ENCODE data around the gene LECT2. TPM values are rescaled to one million over a fixed set of nuclear protein-coding genes. Genes with fewer than 3 reads are reported as not detected.

LECT2 gene
- total RNA-seq, 2 experiments from 2014 or later: not detected

GRCh38 chr5:135995976-135996375, 41.2 kb upstream of the LECT2 start:
- H3K4me3 ChIP-seq (ENCODE audit: low read depth, low read length, poor library complexity, severe bottlenecking): no peak overlapping the region
- DNase-seq (ENCODE audit: low spot score): no peak
- BruUV-seq (replicated peaks): no TSS peak
- no peaks in the 10 kb centered on the region for H3K79me2 ChIP-seq (ENCODE audit: insufficient read depth, low read depth, low read length)
- no peaks in the 10 kb centered on the region for H3K36me3 ChIP-seq (ENCODE audit: insufficient read depth, low read length)
- ChIA-PET POLR2A (interaction anchor here (0.6 kb wide), 2 partner anchors 549 to 1747 kb away, joined by 3 read pairs; no protein-coding TSS in a partner anchor), CTCF (ENCODE audit: unreplicated experiment) (no interaction called here)
- intact Hi-C loops (cut with micrococcal nuclease; ENCODE audit: unreplicated experiment): no loop called here
- no peaks in the 10 kb centered on the region for H3K9me3 ChIP-seq (ENCODE audit: low read length)
- H3K27ac ChIP-seq (ENCODE audit: low read depth, low read length, poor library complexity, severe bottlenecking): no peak overlapping the region
- no peak overlapping the region for H3K4me2 ChIP-seq (ENCODE audit: low read length)
- no peaks in the 10 kb centered on the region for H3K4me1 ChIP-seq (ENCODE audit: insufficient read depth, low read length, poor library complexity, severe bottlenecking)
- no peaks in the 10 kb centered on the region for H3K9me2 ChIP-seq (ENCODE audit: insufficient read depth, low read length)
- TF ChIP-seq EZH2phosphoT487 (IDR thresholded peaks at IDR 0.05; ENCODE audit: borderline replicate concordance, low read depth, low read length): no peak
- no peak for TF ChIP-seq CTCF (conservative IDR thresholded peaks at IDR 0.05; ENCODE audit: low read length)
- no peak overlapping the region for H2AFZ ChIP-seq (ENCODE audit: low read length)
- H4K20me1 ChIP-seq (ENCODE audit: insufficient read depth, low read length): no peaks in the 10 kb centered on the region

DNA sequence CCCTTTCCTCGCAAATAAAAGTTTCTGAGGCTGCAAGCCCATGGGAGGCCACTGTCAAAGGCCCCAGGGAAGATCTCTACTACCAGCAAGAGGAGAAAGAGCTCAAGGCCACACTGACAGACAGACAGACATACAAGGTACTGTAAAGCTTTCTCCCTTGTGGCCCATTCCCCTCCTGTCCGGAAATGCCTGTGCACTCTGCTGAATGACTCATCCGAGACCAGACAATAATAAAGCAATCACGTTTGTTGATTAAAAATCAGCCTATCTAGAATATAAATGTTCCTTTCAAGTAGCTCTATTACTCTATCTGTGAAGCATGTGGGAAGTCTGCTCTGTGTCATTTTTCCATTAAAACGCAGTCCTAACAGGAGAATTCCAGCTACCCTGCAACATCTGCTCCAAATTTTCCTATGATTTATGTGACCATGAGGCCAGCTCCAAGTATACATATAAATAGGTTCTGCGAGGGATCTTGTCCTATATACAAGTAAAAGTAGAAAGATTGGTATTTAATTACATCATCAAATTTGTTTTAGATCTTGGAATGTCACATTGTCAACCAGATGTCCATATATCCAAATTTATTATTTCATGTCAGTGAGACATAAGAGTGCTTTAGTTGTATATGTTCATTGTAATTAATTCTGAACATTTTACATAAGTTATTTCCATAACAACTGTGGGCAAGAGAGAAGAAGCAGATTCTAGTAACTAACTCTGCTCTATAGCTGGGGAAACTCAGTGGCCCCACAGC, 39.3 kb upstream of the LECT2 start:
- Histone ChIP-seq H3K4me3 (ENCODE audit: low read depth, low read length, poor library complexity, severe bottlenecking) (no peak overlapping the region), H3K36me3 (ENCODE audit: insufficient read depth, low read length) (no peaks in the 10 kb centered on the region), H3K4me1 (ENCODE audit: insufficient read depth, low read length, poor library complexity, severe bottlenecking) (no peaks in the 10 kb centered on the region), H4K20me1 (ENCODE audit: insufficient read depth, low read length) (no peaks in the 10 kb centered on the region), H2AFZ (ENCODE audit: low read length) (no peak overlapping the region), H3K9me3 (ENCODE audit: low read length) (no peaks in the 10 kb centered on the region), H3K9me2 (ENCODE audit: insufficient read depth, low read length) (no peaks in the 10 kb centered on the region), H3K27ac (ENCODE audit: low read depth, low read length, poor library complexity, severe bottlenecking) (no peak overlapping the region), H3K4me2 (ENCODE audit: low read length) (no peak overlapping the region), H3K79me2 (ENCODE audit: insufficient read depth, low read depth, low read length) (no peaks in the 10 kb centered on the region)
- intact Hi-C loops (cut with micrococcal nuclease; ENCODE audit: unreplicated experiment): no loop called here
- BruUV-seq (replicated peaks): no TSS peak
- no peak for TF ChIP-seq EZH2phosphoT487 (IDR thresholded peaks at IDR 0.05; ENCODE audit: borderline replicate concordance, low read depth, low read length)
- no peak for TF ChIP-seq CTCF (conservative IDR thresholded peaks at IDR 0.05; ENCODE audit: low read length)
- CTCF ChIA-PET (ENCODE audit: unreplicated experiment): no interaction called here
- no peak for DNase-seq (ENCODE audit: low spot score)
- POLR2A ChIA-PET: no interaction called here

DNA sequence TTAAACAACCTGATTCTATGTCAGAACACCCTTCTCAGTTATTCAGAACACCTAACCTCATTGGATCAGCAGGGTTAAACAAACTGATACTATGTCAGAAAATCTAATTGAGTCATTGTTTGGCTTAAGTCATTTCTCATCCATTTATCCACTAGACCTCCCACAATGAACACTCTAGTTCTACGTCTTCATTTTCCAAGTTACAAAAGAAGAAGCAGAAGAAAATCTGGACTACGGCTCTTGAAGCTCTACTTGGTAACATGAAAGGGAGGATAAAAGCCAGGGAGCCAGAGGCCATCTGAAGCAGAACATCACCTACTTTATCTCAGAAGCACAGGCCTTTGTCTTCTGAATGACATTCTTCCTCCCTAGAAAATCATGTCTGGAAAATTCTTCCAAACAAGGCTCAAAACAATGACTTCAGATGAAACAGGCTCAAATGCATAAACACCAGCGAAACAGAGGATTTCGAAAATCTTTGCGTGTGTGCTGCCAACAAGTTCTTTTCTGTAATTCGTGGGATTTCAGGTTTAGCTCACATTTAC, 38.6 kb upstream of the LECT2 start:
- H3K36me3 ChIP-seq (ENCODE audit: insufficient read depth, low read length): no peaks in the 10 kb centered on the region
- DNase-seq (ENCODE audit: low spot score): no peak
- no peaks in the 10 kb centered on the region for H3K79me2 ChIP-seq (ENCODE audit: insufficient read depth, low read depth, low read length)
- TF ChIP-seq EZH2phosphoT487 (IDR thresholded peaks at IDR 0.05; ENCODE audit: borderline replicate concordance, low read depth, low read length) (no peak), CTCF (conservative IDR thresholded peaks at IDR 0.05; ENCODE audit: low read length) (no peak)
- intact Hi-C loops (cut with micrococcal nuclease; ENCODE audit: unreplicated experiment): no loop called here
- H3K4me3 ChIP-seq (ENCODE audit: low read depth, low read length, poor library complexity, severe bottlenecking): no peak overlapping the region
- H2AFZ ChIP-seq (ENCODE audit: low read length): no peak overlapping the region
- H3K27ac ChIP-seq (ENCODE audit: low read depth, low read length, poor library complexity, severe bottlenecking): no peak overlapping the region
- no peaks in the 10 kb centered on the region for H4K20me1 ChIP-seq (ENCODE audit: insufficient read depth, low read length)
- ChIA-PET POLR2A (no interaction called here), CTCF (ENCODE audit: unreplicated experiment) (no interaction called here)
- BruUV-seq (replicated peaks): no TSS peak
- H3K9me3 ChIP-seq (ENCODE audit: low read length): no peaks in the 10 kb centered on the region
- H3K4me2 ChIP-seq (ENCODE audit: low read length): no peak overlapping the region
- no peaks in the 10 kb centered on the region for H3K9me2 ChIP-seq (ENCODE audit: insufficient read depth, low read length)
- H3K4me1 ChIP-seq (ENCODE audit: insufficient read depth, low read length, poor library complexity, severe bottlenecking): no peaks in the 10 kb centered on the region
